Measurements from ENCODE around the gene SAG.

SAG gene

GRCh38 chr2:233307565-233307964, at the start of gene SAG:
TSS of gene SAG (plus strand) at chr2:233307816. CDS start at chr2:233309190, 1,374 bp downstream.
- no peak for DNase-seq (ENCODE audit: low read depth in 3 of 3, low spot score in 1 of 3)

- DNase-seq (ENCODE audit: low read depth in 3 of 3, low spot score in 1 of 3) = no peak
Observed at GRCh38 chr2:233258211-233258610, 49.4 kb upstream of the SAG start.

GRCh38 chr2:233259730-233260129, 47.9 kb upstream of the SAG start:
- no peak for DNase-seq (ENCODE audit: low read depth in 3 of 3, low spot score in 1 of 3)

GRCh38 chr2:233260661-233261060, 47.0 kb upstream of the SAG start:
- no peak for DNase-seq (ENCODE audit: low read depth in 3 of 3, low spot score in 1 of 3)

GRCh38 chr2:233261819-233262555, 45.6 kb upstream of the SAG start:
- DNase-seq (ENCODE audit: low read depth in 3 of 3, low spot score in 1 of 3) = no peak

GRCh38 chr2:233262562-233262961, 45.1 kb upstream of the SAG start:
- no peak for DNase-seq (ENCODE audit: low read depth in 3 of 3, low spot score in 1 of 3)

- no peak for DNase-seq (ENCODE audit: low read depth in 3 of 3, low spot score in 1 of 3)
Observed at GRCh38 chr2:233263045-233263570, 44.5 kb upstream of the SAG start.

- DNase-seq (ENCODE audit: low read depth in 3 of 3, low spot score in 1 of 3) = no peak
Observed at GRCh38 chr2:233264667-233265066, 42.9 kb upstream of the SAG start.

GRCh38 chr2:233265899-233266431, 41.7 kb upstream of the SAG start:
- DNase-seq (ENCODE audit: low read depth in 3 of 3, low spot score in 1 of 3) = no peak

- DNase-seq (ENCODE audit: low read depth in 3 of 3, low spot score in 1 of 3) = no peak
Observed at GRCh38 chr2:233266481-233266880, 41.1 kb upstream of the SAG start.

- peak; percentile 19 to 59 (median 55) for DNase-seq (ENCODE audit: low read depth in 3 of 3, low spot score in 1 of 3)
Observed at GRCh38 chr2:233267516-233268245, 39.9 kb upstream of the SAG start.

GRCh38 chr2:233270366-233270765, 37.2 kb upstream of the SAG start:
- no peak for DNase-seq (ENCODE audit: low read depth in 3 of 3, low spot score in 1 of 3)

- DNase-seq (ENCODE audit: low read depth in 3 of 3, low spot score in 1 of 3) = no peak
Observed at GRCh38 chr2:233270951-233271350, 36.7 kb upstream of the SAG start.

GRCh38 chr2:233271693-233272092, 35.9 kb upstream of the SAG start:
- no peak for DNase-seq (ENCODE audit: low read depth in 3 of 3, low spot score in 1 of 3)

GRCh38 chr2:233273120-233273519, 34.5 kb upstream of the SAG start:
- DNase-seq (ENCODE audit: low read depth in 3 of 3, low spot score in 1 of 3) = no peak

- DNase-seq (ENCODE audit: low read depth in 3 of 3, low spot score in 1 of 3) = no peak
Observed at GRCh38 chr2:233275223-233275622, 32.4 kb upstream of the SAG start.

GRCh38 chr2:233278921-233279320, 28.7 kb upstream of the SAG start:
- DNase-seq (ENCODE audit: low read depth in 3 of 3, low spot score in 1 of 3) = no peak

- no peak for DNase-seq (ENCODE audit: low read depth in 3 of 3, low spot score in 1 of 3)
Observed at GRCh38 chr2:233280114-233280693, 27.4 kb upstream of the SAG start.

- DNase-seq (ENCODE audit: low read depth in 3 of 3, low spot score in 1 of 3) = no peak
Observed at GRCh38 chr2:233281553-233281952, 26.1 kb upstream of the SAG start.

- no peak for DNase-seq (ENCODE audit: low read depth in 3 of 3, low spot score in 1 of 3)
Observed at GRCh38 chr2:233281992-233282603, 25.5 kb upstream of the SAG start.

GRCh38 chr2:233285921-233286320, 21.7 kb upstream of the SAG start:
- DNase-seq (ENCODE audit: low read depth in 3 of 3, low spot score in 1 of 3) = no peak

Data from stimulated activated CD4-positive, alpha-beta T cell treated with anti-CD3 and anti-CD28 coated beads, TNF-alpha, amount 100 ng/mL, for 1 hour (primary cell).